M059J (cell line): Measurements from ENCODE around the gene MOB1B. TPM values are rescaled to one million over a fixed set of nuclear protein-coding genes. Genes with fewer than 3 reads are reported as not detected.
"Not testable (repeated sequence)": the region's sequence is repeated elsewhere in the genome, so short reads cannot be mapped to it uniquely, and the experiment has no call there.

Source experiments
- DNase-seq: peaks from one replicate; pipeline ENCODE4 v3.0.0-alpha.2; 2012; ENCODE audit warnings: low read depth
- total RNA-seq: library from RNA; depleted of rRNA; stranded (reverse); fragments of >200 nt; shearing (Covaris generic); gene quantifications from 2 replicates; pipeline ENCODE4 v1.2.3, GENCODE V29; 2014

MOB1B gene
- total RNA-seq, 1 experiment from 2014 or later, result 7.4 TPM

DNA sequence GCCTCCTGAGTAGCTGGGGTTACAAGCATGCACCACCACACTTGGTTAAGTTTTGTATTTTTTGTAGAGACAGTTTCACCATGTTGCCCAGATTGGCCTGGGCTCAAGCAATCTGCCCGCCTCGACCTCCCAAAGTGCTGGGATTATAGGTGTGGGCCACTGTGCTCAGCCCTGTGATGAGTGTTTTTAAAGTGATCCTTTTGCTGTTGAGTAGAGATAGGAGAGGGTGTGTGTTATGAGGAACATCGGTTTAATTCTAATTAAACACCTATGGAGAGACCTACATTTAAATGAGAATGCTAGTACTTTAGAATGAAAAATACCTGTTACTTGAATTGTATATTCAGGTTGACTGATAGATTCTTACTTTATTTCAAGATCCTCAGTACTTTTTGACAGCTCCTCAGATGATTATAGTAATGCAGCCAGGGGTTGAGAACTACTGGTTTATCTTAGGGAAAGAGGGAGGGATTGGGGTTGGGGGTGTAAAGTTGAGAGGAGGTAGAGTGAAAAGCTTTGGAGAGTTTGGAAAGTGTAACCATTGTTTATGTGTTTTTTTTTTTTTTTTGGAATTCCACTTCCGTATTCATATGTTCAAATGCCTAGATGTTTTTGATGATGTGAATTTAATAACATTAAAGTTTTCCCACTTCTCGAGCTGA is 54.5 kb downstream of the MOB1B start:
- DNase-seq, result no peak

DNA sequence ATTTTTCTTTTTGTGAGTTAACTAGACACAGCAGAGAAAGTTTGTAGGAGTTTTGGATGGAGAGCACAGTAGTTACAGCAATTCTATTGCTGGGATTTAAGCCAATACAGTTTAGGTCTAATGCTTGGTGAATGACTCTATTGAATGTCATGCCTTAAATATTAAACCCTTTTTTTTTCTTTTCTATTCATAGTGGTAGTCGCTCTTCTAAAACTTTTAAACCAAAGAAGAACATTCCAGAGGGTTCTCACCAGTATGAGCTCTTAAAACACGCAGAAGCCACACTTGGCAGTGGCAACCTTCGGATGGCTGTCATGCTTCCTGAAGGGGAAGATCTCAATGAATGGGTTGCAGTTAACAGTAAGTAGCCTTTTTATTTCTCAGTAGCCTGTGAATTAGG is 56.5 kb downstream of the MOB1B start:
- peak; percentile 68 for DNase-seq

DNA sequence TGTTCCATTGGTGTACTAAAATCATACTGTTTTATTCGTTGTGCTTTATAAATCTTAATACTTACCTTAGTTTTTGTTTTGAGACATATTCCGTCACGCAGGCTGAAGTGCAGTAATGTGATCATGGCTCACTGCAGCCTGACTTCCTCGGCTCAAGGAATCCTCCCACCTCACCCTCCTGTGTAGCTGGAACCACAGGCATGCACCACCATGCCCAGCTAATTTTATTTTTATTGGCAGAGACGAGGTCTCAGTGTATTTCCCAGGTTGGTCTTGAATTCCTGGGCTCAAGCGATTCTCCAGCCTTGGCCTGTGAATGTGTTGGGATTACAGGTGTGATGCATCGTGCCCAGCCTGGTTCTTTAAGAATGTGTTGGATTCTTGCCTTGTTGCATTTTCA is 66.9 kb downstream of the MOB1B start:
- peak; percentile 55 for DNase-seq

DNA sequence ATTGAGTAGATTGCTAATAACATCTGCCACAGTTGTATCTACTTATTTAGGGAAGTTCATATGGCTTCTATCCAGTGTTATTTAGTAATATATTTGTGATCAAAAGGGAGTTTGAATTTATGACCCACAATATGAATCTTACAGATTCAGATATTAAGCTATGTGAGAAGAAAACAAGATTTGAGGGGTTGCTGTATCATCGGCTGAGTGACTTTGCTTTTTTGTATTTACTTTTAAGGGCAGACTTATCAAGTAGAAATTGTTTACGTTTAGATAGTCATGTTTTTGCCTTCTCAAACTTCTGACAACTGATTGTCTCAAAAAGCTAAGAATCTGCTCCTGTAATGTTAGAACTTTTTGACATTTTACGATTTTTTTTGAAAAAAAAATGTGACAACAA is 74.1 kb downstream of the MOB1B start:
- no peak for DNase-seq

DNA sequence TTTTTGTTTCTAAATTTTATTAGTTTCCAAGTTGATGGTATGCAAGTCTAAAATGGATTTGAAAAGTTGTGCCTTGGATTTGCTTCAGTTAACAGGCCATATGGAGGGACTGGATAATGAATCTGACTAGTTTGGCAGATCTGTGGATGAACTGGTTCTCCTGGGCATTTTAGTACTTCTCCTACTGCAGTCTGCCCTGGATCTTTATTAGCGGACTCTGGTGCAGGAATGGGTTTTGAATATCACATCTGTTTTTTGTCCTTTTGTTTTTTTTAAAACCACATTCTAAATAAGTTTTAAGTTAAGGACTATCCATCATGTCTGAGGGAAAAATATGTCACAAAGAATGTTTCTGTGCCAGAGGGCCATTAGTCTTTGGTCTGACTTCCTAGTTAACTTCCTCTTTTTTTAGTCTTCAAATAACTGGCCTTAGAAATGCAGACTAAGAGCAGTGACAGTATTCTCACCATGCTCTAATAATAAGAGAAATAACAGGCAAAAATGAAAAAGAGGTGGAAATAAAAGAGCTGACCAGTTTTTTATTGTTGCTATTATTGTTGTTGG is 77.4 kb downstream of the MOB1B start:
- no peak for DNase-seq

DNA sequence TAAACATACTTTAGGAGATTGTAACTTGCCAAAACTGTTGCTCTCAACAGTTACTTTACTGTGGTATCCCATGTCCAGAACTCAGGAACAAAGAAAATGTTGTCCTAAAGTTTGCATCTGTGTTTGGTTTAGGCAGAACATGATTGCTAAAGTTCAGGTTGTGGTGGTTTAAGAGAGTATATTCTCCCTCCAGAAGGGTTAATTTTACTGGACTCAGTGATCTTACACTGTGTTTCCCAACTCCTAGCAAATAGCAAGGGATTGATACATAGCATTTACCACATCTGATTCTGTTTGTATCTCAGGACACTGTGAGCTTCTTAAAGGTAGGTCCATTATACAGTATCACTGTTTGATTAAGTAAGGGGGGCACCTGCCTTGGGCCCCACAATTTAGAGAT is 78.0 kb downstream of the MOB1B start:
- DNase-seq, result no peak

DNA sequence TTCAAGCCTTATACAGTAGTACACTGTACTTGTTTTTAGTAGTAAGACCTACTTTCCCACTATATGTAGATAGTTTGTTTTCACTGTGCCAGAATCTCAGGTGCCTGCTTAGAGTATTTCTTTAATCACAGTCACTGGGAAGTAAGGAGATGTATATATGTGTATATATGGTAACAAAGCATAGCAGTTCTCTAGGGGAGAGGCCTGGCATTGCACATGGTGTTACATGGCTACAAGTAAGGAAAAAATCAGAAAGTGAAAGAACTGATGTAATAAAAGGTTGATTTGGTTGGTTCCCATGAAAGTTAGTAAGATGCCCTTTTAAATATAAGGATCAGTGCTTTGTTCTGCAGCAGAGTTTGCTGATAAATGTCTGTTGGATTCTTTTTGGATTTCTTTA is 81.9 kb downstream of the MOB1B start:
- DNase-seq, result no peak

DNA sequence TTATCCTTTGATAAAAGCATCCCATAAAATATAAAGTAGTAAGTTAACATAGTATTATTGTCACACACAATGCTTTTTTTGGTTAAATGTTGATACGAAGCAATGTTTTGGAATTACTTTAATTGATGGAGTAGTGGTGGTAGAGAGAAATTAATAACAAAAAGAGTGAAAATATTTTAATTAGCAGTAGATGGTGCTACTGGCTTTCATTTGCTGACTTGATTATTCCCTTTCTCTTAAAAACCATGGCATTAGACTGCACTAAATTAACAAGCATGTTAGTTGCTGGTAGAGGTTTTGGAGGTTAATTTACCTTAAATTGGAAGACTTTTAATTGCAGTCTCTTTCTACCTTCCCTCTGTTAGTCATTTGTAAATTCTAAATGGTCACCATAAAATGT is 82.4 kb downstream of the MOB1B start:
- DNase-seq, result no peak

DNA sequence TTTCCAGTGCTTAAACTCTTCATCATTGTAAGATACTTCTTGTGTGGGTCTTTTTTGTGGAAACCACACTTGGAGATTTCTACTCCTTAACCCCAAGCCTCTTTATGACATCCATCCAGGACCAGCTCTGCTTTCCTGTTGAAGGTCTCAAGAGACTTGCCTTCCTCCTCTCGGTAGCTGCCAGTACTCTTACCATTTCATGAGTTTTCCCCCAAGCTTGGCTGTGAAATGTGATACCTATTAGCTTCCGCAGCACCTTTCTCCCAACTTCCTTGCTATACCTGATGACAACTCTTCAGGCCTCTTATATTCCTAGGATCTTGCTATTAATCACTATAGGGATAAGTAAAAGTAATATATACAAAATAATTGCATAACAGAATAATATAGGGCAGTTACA is 89.4 kb downstream of the MOB1B start:
- DNase-seq, result no peak

DNA sequence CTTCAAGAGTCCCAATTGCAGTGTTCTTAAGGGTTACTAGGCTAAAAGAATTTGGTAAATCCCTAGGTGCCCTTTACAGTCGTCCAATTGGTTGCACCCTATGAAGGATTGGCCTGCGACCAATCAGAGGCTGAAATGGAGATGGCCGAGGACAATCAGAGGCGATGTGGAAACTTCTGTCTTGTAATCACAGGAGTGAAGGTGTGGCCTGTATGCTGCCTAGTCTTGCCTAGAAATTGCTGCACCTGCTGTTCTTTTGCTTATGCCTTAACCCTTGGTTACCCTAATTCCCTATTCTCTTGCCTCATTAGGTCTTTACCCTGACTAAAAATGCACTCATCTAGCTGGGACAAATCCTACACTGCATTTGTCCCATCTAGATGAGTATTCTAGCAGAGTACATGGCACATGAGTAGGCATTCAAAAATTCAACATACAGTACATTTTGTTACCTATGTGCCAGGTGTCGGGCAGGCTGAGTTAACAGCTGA is 90.3 kb downstream of the MOB1B start:
- DNase-seq, result peak; percentile 14

DNA sequence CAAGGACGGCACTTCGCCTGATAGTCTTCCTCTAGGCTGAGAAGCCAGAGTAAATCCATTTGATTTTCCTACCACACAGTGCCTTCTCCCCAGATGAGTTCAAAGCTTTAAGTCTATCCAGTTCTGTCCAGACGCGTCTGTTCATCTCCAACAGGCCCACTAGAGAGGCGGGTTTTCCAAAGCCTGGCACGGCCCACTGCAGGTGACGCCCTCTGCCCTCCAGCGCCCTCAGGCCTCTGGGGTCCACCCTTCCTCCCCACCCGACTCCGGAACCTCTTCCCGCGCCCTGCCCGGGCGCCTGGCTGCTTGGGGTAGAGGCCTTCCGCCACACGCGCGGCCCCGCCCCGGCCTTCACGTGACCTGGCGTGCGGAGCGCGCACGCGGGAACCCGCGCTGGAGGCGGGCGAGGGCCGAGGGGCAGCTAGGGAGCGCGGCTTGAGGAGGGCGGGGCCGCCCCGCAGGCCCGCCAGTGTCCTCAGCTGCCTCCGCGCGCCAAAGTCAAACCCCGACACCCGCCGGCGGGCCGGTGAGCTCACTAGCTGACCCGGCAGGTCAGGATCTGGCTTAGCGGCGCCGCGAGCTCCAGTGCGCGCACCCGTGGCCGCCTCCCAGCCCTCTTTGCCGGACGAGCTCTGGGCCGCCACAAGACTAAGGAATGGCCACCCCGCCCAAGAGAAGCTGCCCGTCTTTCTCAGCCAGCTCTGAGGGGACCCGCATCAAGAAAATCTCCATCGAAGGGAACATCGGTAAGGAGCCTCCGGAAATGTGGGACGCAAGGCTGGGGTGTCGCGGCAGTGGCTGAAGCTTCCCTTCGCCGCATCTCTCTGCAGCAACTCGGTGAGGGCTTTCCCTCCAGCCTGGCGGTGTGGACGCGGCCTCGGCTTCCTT is 91.3 kb downstream of the MOB1B start, which contains the start of gene DCK:
DCK (plus strand) TSS at position 469 of the 888 bp plus-strand sequence; CDS start at position 656, 187 bp downstream.
- DNase-seq, result peak; percentile 87

DNA sequence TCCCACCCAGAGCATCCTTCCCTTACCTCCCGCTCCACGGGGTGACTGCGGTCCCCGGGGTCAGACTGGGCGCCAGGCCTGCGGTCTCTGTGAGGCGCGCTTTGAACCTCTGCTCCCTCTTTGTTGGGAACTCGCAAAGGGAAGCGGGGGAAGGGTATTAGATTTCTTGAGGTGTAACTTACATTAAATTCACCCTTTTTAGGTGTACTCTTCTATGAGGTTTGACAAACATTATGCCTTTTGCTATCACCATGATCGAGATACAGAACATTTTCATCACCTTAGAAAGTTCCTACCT is 91.8 kb downstream of the MOB1B start:
- DNase-seq, result no peak

DNA sequence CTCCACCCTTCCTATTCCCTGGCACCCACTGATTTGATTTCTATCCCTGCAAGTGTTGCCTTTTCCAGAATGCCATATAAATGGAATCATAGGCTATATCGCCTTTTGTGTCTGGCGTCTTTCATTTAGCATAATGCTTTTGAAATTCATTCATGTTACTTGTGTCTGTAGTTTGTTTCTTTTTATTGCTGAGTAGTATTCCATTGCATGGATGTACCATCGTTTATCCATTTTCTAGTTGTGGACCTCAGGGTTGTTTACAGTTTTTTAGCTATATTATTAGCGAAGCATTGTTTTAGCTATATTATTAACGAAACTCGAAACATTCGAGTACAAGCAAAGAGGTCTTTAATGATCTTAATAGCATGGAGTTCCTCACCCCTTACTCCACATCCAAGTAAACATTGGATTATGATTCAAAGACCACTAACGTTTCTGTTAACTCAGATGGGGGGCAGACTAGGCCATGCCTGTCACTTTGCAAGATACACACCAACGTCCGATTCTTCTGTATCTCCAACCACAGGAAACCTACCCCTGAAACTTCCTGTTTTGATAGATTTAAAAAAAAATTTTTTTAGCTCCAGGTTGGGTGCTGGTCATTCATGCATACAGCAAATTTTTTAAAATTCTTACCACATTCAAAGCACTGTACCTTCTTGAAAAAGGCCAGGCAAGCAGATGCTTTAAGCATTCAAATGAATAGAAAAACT is 92.4 kb downstream of the MOB1B start:
- peak; percentile 7 for DNase-seq

DNA sequence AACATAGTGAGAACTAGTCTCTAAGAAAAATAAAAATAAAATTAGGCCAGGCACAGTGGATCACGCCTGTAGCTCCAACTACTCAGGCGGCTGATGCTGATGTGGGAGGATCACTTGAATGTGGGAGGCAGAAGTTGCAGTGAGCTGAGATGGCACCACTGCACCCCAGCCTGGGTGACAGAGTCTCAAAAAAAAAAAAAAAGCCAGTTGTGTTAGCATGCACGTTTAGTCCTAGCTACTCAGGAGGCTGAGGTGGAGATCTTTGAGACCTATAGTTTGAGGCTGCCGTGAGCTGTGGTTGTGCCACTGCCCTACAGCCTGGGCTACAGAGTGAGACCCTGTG is 93.8 kb downstream of the MOB1B start:
- no peak for DNase-seq

DNA sequence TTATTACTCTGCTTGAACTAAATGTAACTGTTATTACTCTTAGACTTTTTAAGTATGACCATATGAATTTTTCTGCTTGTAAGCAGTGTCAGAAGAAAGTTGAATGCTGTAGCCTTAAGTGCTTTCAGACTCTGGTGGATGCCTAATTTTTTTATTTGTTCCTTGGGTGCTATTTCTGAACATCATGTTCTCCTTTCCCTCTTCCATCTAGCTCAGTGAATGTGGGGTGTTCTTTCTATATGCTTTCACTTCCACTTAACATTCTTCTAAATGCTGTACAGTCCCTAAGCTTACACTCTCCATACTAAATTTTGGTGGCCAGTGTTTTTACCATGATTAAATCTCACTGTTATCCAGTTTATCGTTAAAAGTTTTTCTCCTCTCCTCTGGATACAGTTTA is 94.9 kb downstream of the MOB1B start:
- DNase-seq, result no peak

DNA sequence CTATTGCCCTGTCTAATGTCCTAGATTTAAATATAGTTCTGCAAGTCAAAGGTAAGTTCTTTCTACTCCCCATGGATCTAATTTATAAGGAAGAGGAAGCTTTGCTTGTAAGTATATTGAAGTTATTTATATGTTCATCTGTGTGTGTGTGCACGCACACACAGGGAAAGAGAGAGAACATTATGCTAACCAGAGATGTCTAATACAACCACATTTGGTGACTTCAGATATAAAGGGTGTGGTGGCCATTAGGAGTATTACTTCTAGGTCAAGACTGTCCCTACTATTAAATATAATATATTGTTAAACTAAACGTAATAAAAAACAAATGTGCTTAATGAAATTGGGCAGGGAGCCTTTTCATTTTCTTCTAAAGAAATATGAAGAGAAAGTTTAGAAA is 95.4 kb downstream of the MOB1B start:
- no peak for DNase-seq

DNA sequence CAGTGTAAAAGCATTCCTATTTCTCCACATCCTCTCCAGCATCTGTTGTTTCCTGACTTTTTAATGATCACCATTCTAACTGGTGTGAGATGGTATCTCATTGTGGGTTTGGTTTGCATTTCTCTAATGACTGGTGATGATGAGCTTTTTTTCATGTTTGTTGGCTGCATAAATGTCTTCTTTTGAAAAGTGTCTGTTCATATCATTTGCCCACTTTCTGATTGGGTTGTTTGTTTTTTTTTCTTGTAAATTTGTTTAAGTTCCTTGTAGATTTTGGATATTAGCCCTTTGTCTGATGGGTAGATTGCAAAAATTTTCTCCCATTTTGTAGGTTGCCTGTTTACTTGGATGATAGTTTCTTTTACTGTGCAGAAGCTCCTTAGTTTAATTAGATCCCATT is 97.5 kb downstream of the MOB1B start:
- not testable (repeated sequence) for DNase-seq

DNA sequence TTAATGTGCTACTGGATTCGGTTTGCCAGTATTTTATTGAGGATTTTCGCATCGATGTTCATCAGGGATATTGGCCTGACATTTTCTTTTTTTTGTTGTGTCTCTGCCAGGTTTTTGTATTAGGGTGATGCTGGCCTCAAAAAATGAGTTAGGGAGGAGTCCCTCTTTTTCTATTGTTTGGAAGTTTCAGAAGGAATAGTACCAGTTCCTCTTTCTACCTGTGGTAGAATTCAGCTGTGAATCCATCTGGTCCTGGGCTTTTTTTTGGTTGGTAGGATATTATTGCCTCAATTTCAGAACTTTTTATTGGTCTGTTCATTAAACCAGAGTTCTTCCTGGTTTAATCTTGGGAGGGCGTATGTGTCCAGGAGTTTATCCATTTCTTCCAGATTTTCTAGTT is 99.2 kb downstream of the MOB1B start:
- not testable (repeated sequence) for DNase-seq

DNA sequence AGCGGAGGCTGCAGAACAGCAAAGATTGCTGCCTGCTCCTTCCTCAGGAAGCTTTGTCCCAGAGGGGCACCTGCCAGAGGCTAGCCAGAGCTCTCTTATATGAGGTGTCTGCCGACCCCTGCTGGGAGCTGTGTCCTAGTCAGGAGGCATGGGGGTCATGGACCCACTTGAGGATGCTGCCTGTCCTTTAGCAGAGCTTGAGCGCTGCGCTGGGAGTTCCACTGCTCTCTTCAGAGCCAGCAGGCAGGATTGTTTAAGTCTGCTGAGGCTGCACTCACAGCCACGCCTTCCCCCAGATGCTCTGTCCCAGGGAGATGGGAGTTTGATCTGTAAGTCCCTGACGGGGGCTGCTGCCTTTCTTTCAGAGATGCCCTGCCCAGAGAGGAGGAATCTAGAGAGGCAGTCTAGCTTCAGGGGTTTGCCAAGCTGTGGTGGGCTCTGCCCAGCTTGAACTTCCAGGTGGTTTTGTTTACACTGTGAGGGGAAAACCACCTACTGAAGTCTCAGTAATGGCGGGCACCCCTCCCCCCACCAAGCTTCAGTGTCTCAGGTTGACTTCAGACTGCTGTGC is 102.2 kb downstream of the MOB1B start:
- no peak for DNase-seq

DNA sequence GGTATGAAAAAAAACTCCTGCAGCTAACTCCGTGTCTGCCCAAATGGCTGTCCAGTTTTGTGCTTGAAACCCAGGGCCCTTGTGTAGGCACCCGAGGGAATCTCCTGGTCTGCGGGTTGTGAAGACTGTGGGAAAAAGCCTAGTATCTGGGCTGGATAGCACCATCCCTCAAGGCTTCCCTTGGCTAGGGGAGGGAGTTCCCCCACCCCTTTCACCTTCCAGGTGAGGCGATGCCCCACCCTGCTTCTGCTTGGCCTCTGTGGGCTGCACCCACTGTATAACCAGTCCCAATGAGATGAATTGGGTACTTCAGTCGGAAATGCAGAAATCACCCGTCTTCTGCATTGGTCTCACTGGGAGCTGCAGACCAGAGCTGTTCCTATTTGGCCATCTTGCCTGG is 102.9 kb downstream of the MOB1B start:
- not testable (repeated sequence) for DNase-seq

DNA sequence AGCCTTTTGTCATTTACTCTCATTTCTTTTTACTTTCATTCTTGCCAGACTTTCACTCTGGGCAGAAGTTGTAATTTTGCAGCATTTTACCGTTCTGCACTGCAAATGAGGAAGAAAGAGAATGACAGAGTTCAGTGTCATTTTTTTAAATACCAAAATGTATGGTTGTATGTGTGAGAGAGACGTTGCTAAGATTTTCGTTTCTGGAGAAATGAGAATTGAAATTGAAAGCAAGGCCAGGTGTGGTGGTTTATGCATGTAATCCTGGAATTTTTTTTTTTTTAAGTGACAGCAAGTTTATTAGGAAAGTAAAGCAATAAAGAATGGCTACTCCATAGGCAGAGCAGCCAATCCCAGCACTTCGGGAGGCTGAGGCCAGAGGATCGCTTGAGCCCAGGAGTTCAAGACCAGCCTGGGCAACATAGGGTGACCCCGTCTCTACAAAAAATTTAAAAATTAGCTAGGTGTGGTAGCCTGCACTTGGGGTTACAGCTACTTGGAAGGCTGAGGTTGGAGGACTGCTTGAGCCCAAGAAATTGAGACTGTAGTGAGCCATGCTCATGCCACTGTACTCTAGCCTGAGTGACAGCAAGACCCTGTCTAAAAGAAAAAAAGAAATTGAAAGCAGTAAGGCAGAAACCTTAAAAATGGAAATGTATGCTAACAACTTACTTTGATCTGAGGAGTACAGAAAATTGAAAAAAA is 104.2 kb downstream of the MOB1B start:
- no peak for DNase-seq
